ENCODE data around the gene FKBP2. TPM values are rescaled to one million over a fixed set of nuclear protein-coding genes. Genes with fewer than 3 reads are reported as not detected.
A peak's percentile ranks its signal among the peaks of the same experiment; 100 is the strongest.

The FKBP2 gene
- total RNA-seq, 1 experiment from 2014 or later = 41.0 TPM

GRCh38 chr11:64264371-64264852, 23.5 kb downstream of the FKBP2 start:
- H2BK5ac ChIP-seq (ENCODE audit: insufficient read length, low read length) = no peak overlapping the region
- no peak overlapping the region for H3K18ac ChIP-seq (ENCODE audit: insufficient read length, low read depth, low read length)
- no peak for TF ChIP-seq CTCF (conservative IDR thresholded peaks at IDR 0.05)
- peaks cover 4% of the 10 kb centered on the region for H3K23me2 ChIP-seq (ENCODE audit: insufficient read length, low read depth, low read length, poor library complexity, severe bottlenecking)
- no peak overlapping the region for H4K91ac ChIP-seq (ENCODE audit: insufficient read length, low read depth, low read length)
- Mint-ChIP-seq H3K4me3 (no peak overlapping the region; a peak in 1 of 5 replicates), H3K27ac (peak overlapping the region in 2 of 3 experiments; percentile 44 to 49; a peak in 3 of 7 replicates), H3K36me3 (ENCODE audit: insufficient read depth in 1 of 3, low read depth in 3 of 3) (peaks cover 36 to 80% (median 58%) of the 10 kb centered on the region in 3 experiments), H3K9me3 (no peaks in the 10 kb centered on the region), H3K4me1 (peaks cover 11 to 21% of the 10 kb centered on the region in 2 experiments), H3K27me3 (ENCODE audit: low read depth) (no peaks in the 10 kb centered on the region)
- H4K5ac ChIP-seq (ENCODE audit: insufficient read length, low read depth, low read length) = no peak overlapping the region
- no peaks in the 10 kb centered on the region for H3K4me1 ChIP-seq (ENCODE audit: insufficient read depth, low read length)
- no peaks in the 10 kb centered on the region for H3K79me2 ChIP-seq (ENCODE audit: insufficient read depth, low read length)
- H2BK120ac ChIP-seq (ENCODE audit: low read depth, low read length, poor library complexity, severe bottlenecking) = no peak overlapping the region
- H3K9ac ChIP-seq (ENCODE audit: extremely low read depth, insufficient read length, low read length) = no peak overlapping the region
- no peak overlapping the region for H3K27ac ChIP-seq (ENCODE audit: insufficient read length, low read depth, low read length)
- H3K4me2 ChIP-seq (ENCODE audit: insufficient read depth, insufficient read length, low read length) = no peak overlapping the region
- WGBS (ENCODE audit: extremely low coverage, insufficient read length, low lambda C conversion rate) = no CpG with 5 or more reads among the region's 10 CpGs
- no peak overlapping the region for H2AFZ ChIP-seq (ENCODE audit: low read length)
- no peak overlapping the region for H2BK20ac ChIP-seq (ENCODE audit: low read depth, low read length, poor library complexity, severe bottlenecking)
- no peak overlapping the region for H3T11ph ChIP-seq (ENCODE audit: low read length)
- no peak overlapping the region for H2BK15ac ChIP-seq (ENCODE audit: low read depth, low read length)
- H3K27me3 ChIP-seq (ENCODE audit: insufficient read depth, low read length) = no peaks in the 10 kb centered on the region
- H3K79me1 ChIP-seq (ENCODE audit: insufficient read depth, low read depth, low read length, poor library complexity, severe bottlenecking) = no peaks in the 10 kb centered on the region
- no peaks in the 10 kb centered on the region for H3K9me3 ChIP-seq (ENCODE audit: control insufficient read depth, low read depth, low read length)
- no peak overlapping the region for H3K4ac ChIP-seq (ENCODE audit: low read depth, low read length)
- no peak overlapping the region for H3K14ac ChIP-seq (ENCODE audit: insufficient read depth, low read length)
- no peaks in the 10 kb centered on the region for H4K20me1 ChIP-seq (ENCODE audit: control insufficient read depth, insufficient read depth, insufficient read length)
- no peak overlapping the region for H4K8ac ChIP-seq (replicated peaks; ENCODE audit: insufficient read length, low read depth, low read length)
- no peak for DNase-seq
- no peak overlapping the region for H2AK5ac ChIP-seq (ENCODE audit: insufficient read length, low read length)
- no peak overlapping the region for H2BK12ac ChIP-seq (ENCODE audit: insufficient read length, low read depth, low read length)
- H3K56ac ChIP-seq (ENCODE audit: insufficient read length, low read depth, low read length) = no peak overlapping the region
- no peak overlapping the region for H3K23ac ChIP-seq (ENCODE audit: insufficient read length, low read depth, low read length)
